Common myeloid progenitor, CD34-positive (primary cell): ENCODE results near the gene SMAD5.

Experiments
- CTCF ChIA-PET: fragments of 350-600 bp; sonication (Branson Sonifier 250); formaldehyde crosslinking; loops from one replicate; lab custom pipeline; 2021; ENCODE audit warnings: antibody characterized with exemption; lab: Charles Lee
- POLR2A ChIA-PET: fragments of 350-600 bp; sonication (Branson Sonifier 250); formaldehyde crosslinking; loops from one replicate; lab custom pipeline; 2021; ENCODE audit warnings: antibody characterized with exemption; lab: Charles Lee
- DNase-seq, 3 donors: peaks; one replicate each; pipeline versions ENCODE4 v3.0.0 to v3.0.0-alpha.2; 2013
- H3K27ac ChIP-seq, 2 experiments: 1 replicate in 1 of 2; 2 replicates in 1 of 2; pipeline ENCODE4 v1.7.0; 2013; ENCODE audit warnings: inconsistent platforms in 2 of 2, low read length in 2 of 2, mild to moderate bottlenecking in 2 of 2, low read depth in 1 of 2, moderate library complexity in 1 of 2; ENCODE audit not compliant: severe bottlenecking in 2 of 2, insufficient read depth in 1 of 2, poor library complexity in 1 of 2
- H3K27me3 ChIP-seq, 5 experiments: replicated peaks in 2 of 5; 1 replicate in 3 of 5; 2 replicates in 2 of 5; pipeline versions ENCODE4 v1.6.1 to v1.7.0; 2013; ENCODE audit warnings: low read length in 4 of 5, mild to moderate bottlenecking in 2 of 5, moderate library complexity in 2 of 5, inconsistent platforms in 1 of 5; ENCODE audit not compliant: insufficient read depth in 5 of 5, control insufficient read depth in 4 of 5
- H3K36me3 ChIP-seq, 4 experiments: 1 replicate in 2 of 4; 2 replicates in 2 of 4; pipeline versions ENCODE4 v1.6.1 to v1.7.0; 2013; ENCODE audit warnings: low read length in 3 of 4, control low read depth in 1 of 4, mild to moderate bottlenecking in 1 of 4; ENCODE audit not compliant: control insufficient read depth in 4 of 4, insufficient read depth in 4 of 4
- H3K4me1 ChIP-seq, 4 experiments: 1 replicate in 3 of 4; 2 replicates in 1 of 4; pipeline versions ENCODE4 v1.6.1 to v1.7.1; 2013; ENCODE audit warnings: low read length in 3 of 4, mild to moderate bottlenecking in 3 of 4, control low read depth in 1 of 4, inconsistent platforms in 1 of 4, moderate library complexity in 1 of 4; ENCODE audit not compliant: control insufficient read depth in 4 of 4, insufficient read depth in 4 of 4; ENCODE audit errors: control extremely low read depth in 1 of 4
- H3K4me3 ChIP-seq, 7 experiments: 1 replicate in 4 of 7; 2 replicates in 3 of 7; pipeline versions ENCODE4 v1.5.1 to v1.7.0; 2013; ENCODE audit warnings: mild to moderate bottlenecking in 7 of 7, low read length in 6 of 7, moderate library complexity in 6 of 7, inconsistent platforms in 2 of 7, low read depth in 2 of 7, control low read depth in 1 of 7; ENCODE audit not compliant: insufficient read depth in 4 of 7, control insufficient read depth in 1 of 7; ENCODE audit errors: extremely low read depth in 1 of 7
- H3K9me3 ChIP-seq, 5 experiments: 1 replicate in 4 of 5; 2 replicates in 1 of 5; pipeline versions ENCODE4 v1.6.1 to v1.7.1; 2013; ENCODE audit warnings: low read length in 4 of 5, mild to moderate bottlenecking in 2 of 5, inconsistent platforms in 1 of 5, low read depth in 1 of 5, moderate library complexity in 1 of 5; ENCODE audit not compliant: control insufficient read depth in 4 of 5, insufficient read depth in 2 of 5; ENCODE audit errors: control extremely low read depth in 1 of 5
- WGBS: methylation state at CpG from one replicate; pipeline ENCODE4 v1.1.5; 2013; ENCODE audit not compliant: insufficient coverage; 5-methylcytosine and 5-hydroxymethylcytosine counted together

Gene SMAD5

GRCh38 chr5:136185974-136186665 lies 53.5 kb downstream of the SMAD5 start:
- peaks cover 0 to 27% (median 9%) of the 10 kb centered on the region in 5 experiments for H3K27me3 ChIP-seq
- H3K4me1 ChIP-seq: peaks cover 0 to under 1% (median 0%) of the 10 kb centered on the region in 4 experiments
- no peak overlapping the region for H3K4me3 ChIP-seq
- H3K36me3 ChIP-seq: peaks cover 3 to 21% (median 4%) of the 10 kb centered on the region in 4 experiments
- CTCF ChIA-PET: interaction anchor here (1.5 kb wide), 1 partner anchor 12 kb away, joined by 4 read pairs; no protein-coding TSS in a partner anchor
- no peak for DNase-seq
- H3K9me3 ChIP-seq: no peaks in the 10 kb centered on the region
- WGBS: 100% methylated on average over 5 of the region's 5 CpGs
- no peak overlapping the region for H3K27ac ChIP-seq
- POLR2A ChIA-PET: no interaction called here

DNA sequence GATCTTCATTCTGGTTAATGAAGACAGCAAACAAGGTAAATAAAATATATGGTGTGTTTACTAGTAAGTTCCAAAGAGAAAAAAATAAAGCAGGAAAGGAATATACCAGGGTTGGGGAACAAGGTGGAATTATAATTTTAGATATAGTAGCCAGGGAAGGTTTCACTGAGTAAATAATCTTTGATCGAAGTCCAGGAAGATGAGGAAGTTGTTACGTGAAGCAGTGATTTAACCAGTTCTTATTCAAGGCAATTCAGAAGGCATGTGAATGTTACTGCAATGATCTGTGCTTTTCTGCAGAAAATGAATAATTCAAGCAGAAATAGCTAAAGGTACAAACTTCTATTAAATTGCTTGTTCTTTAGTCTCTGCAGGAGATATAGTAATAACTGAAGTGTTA lies 54.2 kb downstream of the SMAD5 start:
- H3K36me3 ChIP-seq: peaks cover 0 to 21% (median 4%) of the 10 kb centered on the region in 4 experiments
- no peak overlapping the region for H3K4me3 ChIP-seq
- no peak for DNase-seq
- H3K9me3 ChIP-seq: no peaks in the 10 kb centered on the region
- ChIA-PET POLR2A (no interaction called here), CTCF (interaction anchor here (1.5 kb wide), 1 partner anchor 12 kb away, joined by 4 read pairs; no protein-coding TSS in a partner anchor)
- H3K27ac ChIP-seq: no peak overlapping the region
- WGBS: 75% methylated on average over 2 of the region's 2 CpGs
- H3K4me1 ChIP-seq: peaks cover 0 to 7% (median 5%) of the 10 kb centered on the region in 4 experiments
- peaks cover 0 to 34% (median 15%) of the 10 kb centered on the region in 5 experiments for H3K27me3 ChIP-seq

DNA sequence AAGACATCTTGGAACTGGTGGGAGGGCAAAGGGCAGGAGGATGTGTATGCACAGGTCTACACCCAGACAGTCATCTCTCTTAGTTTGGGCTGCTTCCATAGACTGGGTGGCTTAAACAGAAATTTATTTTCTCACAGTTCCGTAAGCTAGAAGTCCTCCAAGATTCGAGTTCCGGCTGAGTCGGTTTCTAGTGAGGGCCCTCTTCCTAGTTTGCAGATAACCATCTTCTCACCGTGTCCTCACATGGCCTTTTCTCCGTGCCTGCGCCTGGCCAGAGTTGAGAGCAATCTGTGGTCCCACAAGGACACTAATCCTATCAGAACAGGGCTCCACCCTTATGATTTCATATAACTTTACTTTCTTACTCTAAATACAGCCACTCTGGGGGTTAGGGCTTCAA lies 56.2 kb downstream of the SMAD5 start:
- POLR2A ChIA-PET: no interaction called here
- Histone ChIP-seq H3K36me3 (peaks cover 0 to 19% (median 3%) of the 10 kb centered on the region in 4 experiments), H3K27ac (no peak overlapping the region)

DNA sequence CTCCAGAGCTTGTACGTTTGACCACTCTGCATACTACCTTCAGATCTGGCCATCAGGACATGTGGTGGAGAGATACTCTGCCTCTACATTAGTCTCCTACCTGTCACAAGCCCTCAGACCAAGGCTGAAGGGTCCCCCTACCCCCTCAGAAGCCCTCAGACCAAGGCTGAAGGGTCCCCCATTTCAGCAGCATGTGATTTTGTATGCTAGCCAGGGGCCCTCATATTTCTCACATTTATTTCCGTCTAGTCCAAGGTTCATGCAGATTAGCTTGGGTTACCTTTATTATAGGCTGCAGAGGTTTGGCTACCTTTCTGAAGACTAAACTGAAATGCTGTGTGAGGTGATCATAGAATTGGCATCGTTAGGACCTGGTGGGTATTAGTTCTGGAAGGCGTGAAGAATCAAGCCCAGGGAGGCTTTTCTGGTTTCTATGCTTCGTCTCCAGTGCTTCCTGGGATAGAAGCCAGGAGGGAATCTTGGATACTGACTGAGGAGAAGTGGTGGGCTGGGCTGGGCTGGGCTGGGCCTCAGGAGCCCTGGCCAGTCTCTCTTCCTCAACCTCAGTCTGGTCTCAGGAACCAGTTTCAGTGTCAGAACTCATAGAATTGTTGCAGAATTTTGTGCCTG lies 57.6 kb downstream of the SMAD5 start:
- Histone ChIP-seq H3K4me3 (no peak overlapping the region), H3K27me3 (peaks cover 3 to 68% (median 38%) of the 10 kb centered on the region in 5 experiments), H3K9me3 (no peaks in the 10 kb centered on the region), H3K27ac (no peak overlapping the region), H3K4me1 (peaks cover 0 to 21% (median 20%) of the 10 kb centered on the region in 4 experiments), H3K36me3 (peaks cover 0 to 19% (median 3%) of the 10 kb centered on the region in 4 experiments)
- CTCF ChIA-PET: no interaction called here
- DNase-seq: no peak
- POLR2A ChIA-PET: no interaction called here
- 100% methylated on average over 3 of the region's 5 CpGs for WGBS

More for the DNA sequence above, 56.2 kb downstream of the SMAD5 start:
- WGBS: 94% methylated on average over 4 of the region's 7 CpGs
- no peaks in the 10 kb centered on the region for H3K9me3 ChIP-seq
- H3K4me1 ChIP-seq: peaks cover 0 to 21% (median 20%) of the 10 kb centered on the region in 4 experiments
- no peak for DNase-seq
- CTCF ChIA-PET: interaction anchor here (1.3 kb wide), 1 partner anchor 26 kb away, joined by 4 read pairs; no protein-coding TSS in a partner anchor
- peaks cover 0 to 54% (median 31%) of the 10 kb centered on the region in 5 experiments for H3K27me3 ChIP-seq
- H3K4me3 ChIP-seq: no peak overlapping the region

- CTCF ChIA-PET: interaction anchor here (1.2 kb wide), 1 partner anchor 47 kb away, joined by 3 read pairs; no protein-coding TSS in a partner anchor
- no peaks in the 10 kb centered on the region for H3K9me3 ChIP-seq
- no peak overlapping the region for H3K4me3 ChIP-seq
- H3K27ac ChIP-seq: no peak overlapping the region
- H3K36me3 ChIP-seq: peaks cover 0 to 19% (median 3%) of the 10 kb centered on the region in 4 experiments
- POLR2A ChIA-PET: no interaction called here
- peaks cover 3 to 75% (median 38%) of the 10 kb centered on the region in 5 experiments for H3K27me3 ChIP-seq
- H3K4me1 ChIP-seq: peaks cover 0 to 21% (median 20%) of the 10 kb centered on the region in 4 experiments
- 17% methylated on average over 1 of the region's 1 CpG for WGBS
- no peak for DNase-seq
These were observed 58.3 kb downstream of the SMAD5 start for GRCh38 chr5:136190904-136191303.

GRCh38 chr5:136191304-136192014 lies 58.8 kb downstream of the SMAD5 start:
- H3K9me3 ChIP-seq: no peaks in the 10 kb centered on the region
- H3K4me1 ChIP-seq: peaks cover 0 to 21% (median 20%) of the 10 kb centered on the region in 4 experiments
- H3K4me3 ChIP-seq: peak overlapping the region in 6 of 7 experiments; percentile 26 to 66 (median 57)
- no peak overlapping the region for H3K27ac ChIP-seq
- CTCF ChIA-PET: interaction anchor here (1.2 to 1.9 kb wide), 2 partner anchors 9 to 47 kb away, joined by 3 to 4 read pairs; no protein-coding TSS in a partner anchor
- WGBS: 21% methylated on average over 43 of the region's 44 CpGs
- DNase-seq: peak; percentile 17 to 61 (median 43)
- peaks cover 3 to 80% (median 38%) of the 10 kb centered on the region in 5 experiments for H3K27me3 ChIP-seq
- POLR2A ChIA-PET: no interaction called here
- H3K36me3 ChIP-seq: peaks cover 0 to 19% (median 3%) of the 10 kb centered on the region in 4 experiments
